ENCODE results near the gene PPM1M.

The PPM1M gene

DNA sequence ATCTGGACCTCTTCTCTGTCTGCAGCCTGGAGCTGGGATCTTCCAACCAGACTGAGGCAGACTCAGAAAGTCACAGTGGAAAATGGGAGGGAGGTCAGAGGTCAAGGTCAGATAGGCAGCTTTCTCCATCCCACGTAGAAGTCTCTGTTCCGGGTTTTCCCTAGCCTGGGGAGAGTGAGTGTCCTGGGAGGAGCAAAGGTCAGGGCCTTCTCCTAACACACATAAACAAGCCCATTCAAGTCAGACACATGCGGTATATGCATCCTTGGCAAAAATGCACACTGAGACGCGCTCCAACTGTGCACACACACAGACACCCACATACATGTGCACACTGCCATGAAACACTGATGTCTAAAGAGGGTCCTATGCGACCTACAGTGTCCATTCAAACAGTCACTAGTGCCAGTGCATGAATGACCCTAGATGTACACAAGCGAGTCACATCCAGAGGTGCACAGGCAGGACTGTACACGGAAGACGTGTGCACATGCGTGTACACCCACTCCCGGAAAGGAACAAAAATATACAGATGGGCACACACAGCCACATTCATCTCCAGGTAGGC is 7.3 kb upstream of the PPM1M start:
- DNase-seq (ENCODE audit: low read depth), result no peak
- in situ Hi-C loops (cut with HindIII; ENCODE audit: low sequenced_read_pairs), result no loop called here
- TF ChIP-seq, protein P1, sequence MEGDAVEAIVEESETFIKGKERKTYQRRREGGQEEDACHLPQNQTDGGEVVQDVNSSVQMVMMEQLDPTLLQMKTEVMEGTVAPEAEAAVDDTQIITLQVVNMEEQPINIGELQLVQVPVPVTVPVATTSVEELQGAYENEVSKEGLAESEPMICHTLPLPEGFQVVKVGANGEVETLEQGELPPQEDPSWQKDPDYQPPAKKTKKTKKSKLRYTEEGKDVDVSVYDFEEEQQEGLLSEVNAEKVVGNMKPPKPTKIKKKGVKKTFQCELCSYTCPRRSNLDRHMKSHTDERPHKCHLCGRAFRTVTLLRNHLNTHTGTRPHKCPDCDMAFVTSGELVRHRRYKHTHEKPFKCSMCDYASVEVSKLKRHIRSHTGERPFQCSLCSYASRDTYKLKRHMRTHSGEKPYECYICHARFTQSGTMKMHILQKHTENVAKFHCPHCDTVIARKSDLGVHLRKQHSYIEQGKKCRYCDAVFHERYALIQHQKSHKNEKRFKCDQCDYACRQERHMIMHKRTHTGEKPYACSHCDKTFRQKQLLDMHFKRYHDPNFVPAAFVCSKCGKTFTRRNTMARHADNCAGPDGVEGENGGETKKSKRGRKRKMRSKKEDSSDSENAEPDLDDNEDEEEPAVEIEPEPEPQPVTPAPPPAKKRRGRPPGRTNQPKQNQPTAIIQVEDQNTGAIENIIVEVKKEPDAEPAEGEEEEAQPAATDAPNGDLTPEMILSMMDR (IDR thresholded peaks at IDR 0.05; ENCODE audit: low read depth, low read length, missing control alignments), result no peak
- peak overlapping the region; percentile 78 for H3K4me3 ChIP-seq (ENCODE audit: low read depth, low read length)

GRCh38 chr3:52238761-52239701 is 6.5 kb upstream of the PPM1M start, which contains the start of gene TWF2:
TWF2 (minus strand) TSS chr3:52239158; CDS start chr3:52239016, 142 bp downstream.
- TF ChIP-seq, protein P1 (IDR thresholded peaks at IDR 0.05; ENCODE audit: low read depth, low read length, missing control alignments), result peak; percentile 37
- in situ Hi-C loops (cut with HindIII; ENCODE audit: low sequenced_read_pairs), result no loop called here
- peak; percentile 31 for DNase-seq (ENCODE audit: low read depth)
- peak within 1 kb of the TSS; percentile 78 for H3K4me3 ChIP-seq (ENCODE audit: low read depth, low read length)

GRCh38 chr3:52240059-52240885 is 5.3 kb upstream of the PPM1M start:
- H3K4me3 ChIP-seq (ENCODE audit: low read depth, low read length), result peak overlapping the region; percentile 78
- TF ChIP-seq, protein P1 (IDR thresholded peaks at IDR 0.05; ENCODE audit: low read depth, low read length, missing control alignments), result no peak
- peak; percentile 76 for DNase-seq (ENCODE audit: low read depth)
- in situ Hi-C loops (cut with HindIII; ENCODE audit: low sequenced_read_pairs), result no loop called here

GRCh38 chr3:52240886-52241370 is 4.6 kb upstream of the PPM1M start:
- in situ Hi-C loops (cut with HindIII; ENCODE audit: low sequenced_read_pairs), result no loop called here
- TF ChIP-seq, protein P1 (IDR thresholded peaks at IDR 0.05; ENCODE audit: low read depth, low read length, missing control alignments), result no peak
- DNase-seq (ENCODE audit: low read depth), result no peak
- H3K4me3 ChIP-seq (ENCODE audit: low read depth, low read length), result no peak overlapping the region

DNA sequence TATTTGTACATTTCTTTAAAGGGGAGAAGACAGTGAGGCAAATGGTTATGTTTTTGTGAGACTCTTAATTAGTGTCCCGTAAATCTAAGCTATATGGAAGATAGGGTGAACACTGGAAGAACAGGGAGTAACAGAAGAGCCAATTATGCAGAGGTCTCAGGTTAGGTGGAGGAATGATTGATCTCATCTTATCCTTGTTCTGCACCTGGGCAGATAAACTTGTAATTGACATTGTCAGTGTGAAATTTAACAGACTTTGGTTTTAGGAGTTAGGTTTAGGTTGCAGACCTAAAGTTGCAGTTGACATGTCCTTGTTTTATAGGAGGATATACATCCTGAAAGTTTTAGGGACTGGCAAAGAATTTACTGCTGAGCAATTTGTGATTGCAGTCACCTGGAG is 3.5 kb upstream of the PPM1M start:
- in situ Hi-C loops (cut with HindIII; ENCODE audit: low sequenced_read_pairs), result no loop called here
- no peak for DNase-seq (ENCODE audit: low read depth)
- TF ChIP-seq, protein P1 (IDR thresholded peaks at IDR 0.05; ENCODE audit: low read depth, low read length, missing control alignments), result no peak
- H3K4me3 ChIP-seq (ENCODE audit: low read depth, low read length), result no peak overlapping the region
